ENCODE results near the gene PLEKHH1.

PLEKHH1 gene

DNA sequence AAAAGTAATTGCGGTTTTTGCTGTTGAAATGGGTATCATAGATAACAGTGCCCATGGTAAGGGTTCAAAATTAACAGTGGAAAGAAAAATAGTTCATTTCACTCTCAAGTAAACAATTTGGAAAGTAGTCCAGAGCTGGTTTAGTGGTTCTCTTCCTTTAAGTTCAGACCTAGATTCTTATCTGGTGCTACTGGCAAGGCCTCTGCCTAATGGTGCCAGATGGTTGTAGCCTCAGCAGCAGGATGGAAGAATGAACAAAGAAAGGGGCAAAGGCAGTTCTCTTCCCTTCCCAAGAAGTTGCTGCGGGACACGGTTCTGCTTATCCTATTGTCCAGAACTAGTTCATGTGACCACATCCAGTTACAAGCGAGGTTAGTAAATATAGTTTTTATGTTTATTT is 97.1 kb downstream of the PLEKHH1 start:
- no peak for DNase-seq (ENCODE audit: low spot score)

DNA sequence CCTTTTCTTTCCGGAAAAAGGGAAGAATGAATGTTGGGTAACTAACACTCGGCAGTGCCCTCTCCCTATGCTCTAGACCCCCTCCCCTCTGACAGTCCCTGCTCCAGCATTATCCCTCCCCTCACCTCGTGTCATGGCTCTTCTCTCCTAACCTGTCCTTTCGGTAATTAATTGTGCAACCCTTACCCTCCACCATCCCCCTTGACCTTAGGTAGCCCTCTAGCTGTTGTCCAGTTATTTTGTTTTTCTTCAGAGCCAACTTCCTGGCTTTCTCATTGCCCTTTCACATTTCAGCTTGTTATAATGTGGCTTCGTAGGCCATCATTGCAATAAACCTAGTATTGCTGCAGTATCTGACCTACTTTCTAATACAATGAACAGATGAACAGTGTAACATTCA is 97.8 kb downstream of the PLEKHH1 start:
- no peak for DNase-seq (ENCODE audit: low spot score)

DNA sequence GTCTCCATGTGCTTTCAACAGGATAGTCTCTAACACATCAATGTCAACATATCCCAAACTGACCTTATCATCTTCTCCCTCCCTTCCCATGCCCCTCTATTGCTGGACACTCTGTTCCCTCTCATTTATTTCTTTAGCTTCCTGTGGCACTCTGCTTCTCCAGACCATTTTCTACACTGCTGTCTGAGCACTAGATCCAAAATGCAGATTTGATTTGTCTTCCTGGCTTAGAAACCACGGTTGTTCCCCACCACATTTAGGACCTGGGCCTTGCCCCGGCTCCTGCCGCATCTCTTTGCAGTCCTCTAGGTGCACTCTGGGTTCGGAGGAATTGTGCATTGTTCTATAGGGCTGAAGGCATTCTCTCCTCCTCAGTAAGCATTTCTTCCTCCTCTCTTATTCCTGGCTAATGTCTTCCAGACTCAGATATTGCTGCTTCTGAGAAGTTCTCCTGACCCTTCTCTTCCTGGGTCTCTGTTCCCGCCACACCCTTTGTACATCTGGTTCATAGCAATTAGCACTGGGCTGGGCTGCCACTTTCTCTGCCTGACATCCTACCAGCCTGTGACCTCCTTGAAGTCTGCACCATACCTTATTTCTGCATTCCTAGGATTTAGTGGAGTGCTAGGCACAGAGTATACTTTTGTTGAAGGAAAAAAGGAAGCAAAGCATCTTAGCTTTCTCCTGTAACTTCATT is 100.5 kb downstream of the PLEKHH1 start:
- DNase-seq (ENCODE audit: low spot score) = no peak

DNA sequence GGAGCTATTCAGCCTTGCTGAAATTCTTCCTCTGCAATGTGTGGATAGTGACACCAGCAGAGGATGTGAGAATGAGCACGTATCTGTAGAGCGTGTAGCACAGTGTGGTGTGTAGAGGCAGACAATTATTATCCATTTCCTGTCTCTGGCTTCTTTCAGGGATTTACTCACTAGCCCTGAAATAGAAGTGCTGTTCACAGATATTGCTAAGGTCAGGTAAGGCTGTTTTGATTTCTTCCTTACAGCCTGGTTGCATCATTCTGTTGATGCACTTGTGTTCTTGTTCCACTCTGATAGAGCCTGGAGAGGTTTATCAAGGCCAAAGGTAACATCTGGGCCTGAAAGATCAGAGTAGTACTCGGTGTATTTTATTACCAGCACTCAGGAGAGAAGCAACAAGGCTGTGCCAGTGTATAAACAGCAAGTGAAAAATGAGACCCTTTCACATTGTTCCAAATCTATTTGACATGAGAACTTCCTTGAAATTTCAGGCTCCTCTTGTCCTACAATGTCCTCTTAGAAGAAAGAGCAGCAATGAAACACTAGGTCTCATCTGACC is 103.3 kb downstream of the PLEKHH1 start:
- no peak for DNase-seq (ENCODE audit: low spot score)

DNA sequence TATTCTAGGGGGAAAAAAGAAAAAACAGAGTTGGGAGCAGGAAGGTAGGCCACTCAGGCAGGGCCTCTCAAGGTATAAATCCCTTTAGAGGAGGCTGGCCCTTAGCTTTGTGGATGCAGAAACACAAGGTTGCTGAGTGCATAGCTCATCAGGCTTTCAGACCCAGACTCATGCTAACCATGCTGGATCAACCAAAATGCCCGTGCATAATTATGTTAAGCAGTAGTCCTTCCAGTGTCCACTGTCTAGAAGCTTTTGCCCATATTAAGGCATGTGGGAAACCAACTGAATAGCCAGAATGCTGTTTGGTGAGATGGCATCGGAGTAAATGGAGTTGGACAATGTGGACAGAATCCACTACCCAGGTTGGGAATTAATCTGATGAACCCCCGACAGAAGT is 105.6 kb downstream of the PLEKHH1 start:
- DNase-seq (ENCODE audit: low spot score) = no peak
